A549 treated with DMSO at 1 μM for 4 hours (cell line): ENCODE data around the gene UBE2Q2. TPM values are rescaled to one million over a fixed set of nuclear protein-coding genes. Genes with fewer than 3 reads are reported as not detected.

ENCODE experiments used
- total RNA-seq: library from RNA; stranded (reverse); fragments of 200-300 nt; extraction: Qiagen RNA extraction; gene quantifications from 5 replicates; pipeline ENCODE4 v1.2.3, GENCODE V29; 2022; ENCODE audit warnings: low read depth

UBE2Q2 gene
- 33.6 to 45.6 TPM (median 38.1 TPM) in 5 replicates for total RNA-seq

DNA sequence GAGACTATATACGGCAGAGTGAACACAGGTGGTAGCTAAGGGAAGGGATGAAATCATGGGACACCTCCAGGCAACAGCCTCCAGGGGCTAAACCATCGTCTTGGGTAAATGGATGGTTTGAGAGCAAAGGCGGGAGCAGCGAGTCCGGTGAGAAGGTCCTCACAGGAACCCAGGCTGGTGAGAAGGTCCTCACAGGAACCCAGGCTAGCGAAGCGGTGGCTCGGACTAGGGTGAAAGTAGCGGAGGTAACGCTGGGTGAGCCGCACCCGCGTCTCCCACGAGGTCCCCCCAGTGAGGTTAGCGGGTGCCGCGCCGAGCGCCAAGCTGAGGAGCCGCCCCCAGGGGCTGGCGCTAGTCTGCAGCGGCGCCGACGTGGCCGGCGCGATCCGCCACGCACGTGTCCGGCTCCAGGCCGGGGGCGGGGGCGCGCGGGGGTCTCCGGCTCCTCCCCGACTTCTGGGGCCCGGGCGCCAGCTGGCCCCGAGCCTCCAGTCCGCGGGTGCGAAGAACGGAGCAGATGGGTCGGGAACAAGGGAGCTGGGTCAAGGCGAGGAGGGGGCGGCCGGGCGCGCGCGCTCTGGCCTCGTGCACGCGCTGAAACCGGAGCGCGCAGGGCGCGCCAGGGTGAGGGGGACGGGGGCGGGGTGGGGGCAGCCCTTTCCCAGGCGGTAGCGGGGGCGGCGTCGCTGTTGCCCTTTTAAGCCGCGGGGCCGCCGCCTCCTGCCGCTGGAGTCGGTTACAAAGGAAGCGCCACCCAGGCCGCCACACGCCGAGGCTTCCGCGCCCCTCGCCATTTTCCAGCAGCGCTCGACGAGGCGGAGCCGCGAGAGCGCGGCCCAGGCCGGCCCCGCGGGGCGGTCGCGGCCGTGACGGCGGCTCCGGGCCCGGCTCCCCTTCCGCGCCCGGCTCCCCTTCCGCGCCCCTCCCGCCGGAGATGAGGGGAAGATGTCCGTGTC lies at the start of gene UBE2Q2:
Gene UBE2Q2 (plus strand): TSS at position 726 of the 956 bp plus-strand sequence. CDS start 220 bp downstream, at position 946.

GRCh38 chr15:75903331-75904239 lies 60.3 kb downstream of the UBE2Q2 start, which contains the start of gene FBXO22:
Gene FBXO22 (plus strand): TSS chr15:75903878. CDS start chr15:75903964, 86 bp downstream.

Other genes starting within 250 kb of the UBE2Q2 start
- 30.8 to 33.7 TPM (median 32.2 TPM) in 5 replicates for gene SNUPN, start 217.7 kb upstream of the UBE2Q2 start, total RNA-seq
- 98.0 to 137 TPM (median 128 TPM) in 5 replicates for gene IMP3, start 203.2 kb upstream of the UBE2Q2 start, total RNA-seq
- gene SNX33, start 195.5 kb upstream of the UBE2Q2 start, total RNA-seq = 12.9 to 18.5 TPM (median 16.1 TPM) in 5 replicates
- 0.08 to 0.13 TPM (median 0.11 TPM) in 5 replicates for gene CSPG4, start 130.6 kb upstream of the UBE2Q2 start, total RNA-seq
- gene FBXO22, start 60.4 kb downstream of the UBE2Q2 start, total RNA-seq = 57.8 to 94.2 TPM (median 88.0 TPM) in 5 replicates
- gene NRG4, start 169.0 kb downstream of the UBE2Q2 start, total RNA-seq = 0.81 to 2.6 TPM (median 1.1 TPM) in 5 replicates
- gene TMEM266, start 216.5 kb downstream of the UBE2Q2 start, total RNA-seq = 0.05 to 0.11 TPM (median 0.07 TPM) in 5 replicates